HG02763 (cell line): Measurements from ENCODE around the gene DISC1.
"Not testable (repeated sequence)": the region's sequence is repeated elsewhere in the genome, so short reads cannot be mapped to it uniquely, and the experiment has no call there.

ENCODE experiments used
- ATAC-seq: cut with Tn5 transposase; IDR thresholded peaks from one replicate; pipeline ENCODE4 v1.9.1; 2021; ENCODE audit warnings: mild to moderate bottlenecking, moderate library complexity; ENCODE audit not compliant: unreplicated experiment

The DISC1 gene

DNA sequence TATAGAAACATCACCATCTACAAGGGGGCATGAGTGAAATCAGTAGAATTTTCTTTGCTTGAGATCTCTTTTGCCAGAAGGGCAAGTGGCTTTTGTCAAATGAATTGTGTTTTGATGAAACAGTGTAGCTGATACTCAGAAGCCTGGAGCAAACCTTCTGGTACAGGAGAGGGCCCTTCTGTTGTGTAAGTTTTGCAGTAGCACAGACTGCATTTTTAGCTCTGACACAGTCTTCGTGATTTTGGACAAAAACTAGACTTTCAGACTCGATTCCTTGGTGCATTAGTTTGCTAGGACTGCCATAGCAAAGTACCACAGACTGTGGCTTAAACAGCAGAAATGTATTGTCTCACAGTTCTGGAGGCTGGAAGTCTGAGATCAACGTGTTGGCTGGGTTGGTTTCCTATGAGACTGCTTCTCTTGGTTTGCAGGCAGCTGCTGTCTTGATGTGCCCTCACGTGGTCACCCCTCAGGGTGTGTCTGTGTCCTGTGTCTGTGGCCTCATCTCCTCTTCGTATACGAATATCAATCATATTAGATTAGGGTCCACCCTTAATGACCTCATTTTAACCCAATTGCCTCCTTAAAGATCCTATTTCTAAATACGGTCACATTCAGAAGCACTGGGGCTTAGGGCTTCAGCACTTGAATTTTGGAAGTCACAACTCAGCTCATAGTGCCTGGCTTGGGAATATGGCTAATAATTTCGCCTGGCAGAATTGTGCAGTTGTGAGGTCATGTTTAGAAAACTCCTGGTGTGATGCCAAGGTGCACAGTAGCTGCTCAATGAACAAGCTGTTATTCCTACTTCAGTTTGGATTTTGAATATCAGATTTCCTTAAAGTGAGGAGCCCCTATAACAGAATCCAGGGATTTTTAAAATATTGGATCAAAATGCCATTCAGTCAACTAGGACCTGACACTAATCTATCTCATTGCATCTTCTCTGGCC lies 21.2 kb upstream of the DISC1 start:
- ATAC-seq = no peak

DNA sequence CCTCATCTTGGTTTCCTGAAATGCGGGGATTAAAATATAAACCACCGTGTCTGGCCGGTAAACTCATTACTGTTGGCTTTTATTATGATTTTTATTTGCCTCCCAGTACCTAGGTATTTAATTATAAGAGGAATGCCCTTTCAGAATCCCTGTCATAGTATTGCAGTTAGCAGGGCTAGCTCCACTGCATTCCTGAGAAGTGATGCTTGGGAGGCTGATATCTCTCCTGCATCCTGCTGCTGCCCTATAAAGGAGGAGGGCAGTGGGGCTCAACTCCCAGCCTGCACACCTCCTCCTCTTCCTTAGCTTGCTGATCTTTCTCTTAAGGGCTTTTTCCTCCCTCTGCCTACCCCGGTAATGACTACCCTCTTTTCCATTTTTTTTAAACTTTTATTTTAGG lies 19.9 kb upstream of the DISC1 start:
- no peak for ATAC-seq

DNA sequence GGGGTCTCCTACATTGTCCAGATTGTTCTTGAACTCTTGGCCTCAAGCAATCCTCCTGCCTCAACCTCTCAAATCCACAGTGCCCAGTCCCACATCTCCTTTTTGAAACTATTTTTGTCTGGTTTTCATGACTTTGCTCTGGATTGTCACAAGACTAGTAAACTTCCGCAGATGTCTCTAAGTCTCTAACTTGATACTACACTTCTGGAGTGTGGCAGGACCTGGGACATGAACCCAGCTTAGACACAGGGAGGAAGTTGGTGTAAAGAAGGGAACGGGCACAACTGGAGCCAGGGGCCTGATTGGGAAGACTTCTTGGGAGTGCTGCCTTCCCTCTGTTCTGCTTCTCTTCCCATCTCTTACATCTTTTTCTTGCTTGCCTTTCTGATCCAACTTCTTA lies 16.2 kb upstream of the DISC1 start:
- no peak for ATAC-seq

DNA sequence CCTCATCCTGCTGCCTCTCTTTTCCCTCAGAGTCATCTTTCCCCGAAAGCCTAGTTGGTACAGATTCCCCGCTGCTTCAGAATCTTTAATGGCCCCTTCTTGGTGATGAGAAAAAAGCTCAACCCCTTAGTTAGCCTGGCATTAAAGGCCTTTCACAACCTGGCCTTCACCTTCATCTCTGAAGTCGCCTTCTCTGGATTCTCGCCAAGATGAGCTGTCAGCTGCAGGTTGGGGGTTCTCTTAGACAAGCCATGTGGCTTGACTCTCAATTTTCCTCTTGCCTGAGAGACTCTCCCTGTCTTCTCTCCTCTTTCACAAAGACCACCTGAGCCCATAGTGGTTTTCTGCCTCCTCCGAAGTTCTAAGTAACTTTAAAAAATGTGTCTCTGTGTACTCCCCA lies 15.5 kb upstream of the DISC1 start:
- ATAC-seq = no peak

DNA sequence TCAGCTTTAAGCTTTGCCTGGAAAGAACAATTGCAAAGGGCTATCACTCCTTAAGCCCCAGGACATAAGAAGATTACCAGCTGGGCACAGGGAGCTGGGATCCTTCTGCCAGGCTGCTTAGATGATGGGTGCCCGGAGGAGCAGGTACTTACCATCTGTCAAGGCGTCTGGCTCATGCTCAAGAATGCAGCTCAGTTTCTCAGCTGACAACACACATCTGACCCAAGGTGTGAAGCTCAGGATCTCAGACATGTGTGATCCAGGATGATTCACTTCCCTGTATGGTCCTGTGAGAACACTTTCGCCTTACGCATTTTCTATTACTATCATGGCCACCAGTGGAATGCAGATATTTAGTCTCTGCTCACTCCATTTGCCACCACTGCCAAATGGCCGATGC lies 14.7 kb upstream of the DISC1 start:
- ATAC-seq = no peak

DNA sequence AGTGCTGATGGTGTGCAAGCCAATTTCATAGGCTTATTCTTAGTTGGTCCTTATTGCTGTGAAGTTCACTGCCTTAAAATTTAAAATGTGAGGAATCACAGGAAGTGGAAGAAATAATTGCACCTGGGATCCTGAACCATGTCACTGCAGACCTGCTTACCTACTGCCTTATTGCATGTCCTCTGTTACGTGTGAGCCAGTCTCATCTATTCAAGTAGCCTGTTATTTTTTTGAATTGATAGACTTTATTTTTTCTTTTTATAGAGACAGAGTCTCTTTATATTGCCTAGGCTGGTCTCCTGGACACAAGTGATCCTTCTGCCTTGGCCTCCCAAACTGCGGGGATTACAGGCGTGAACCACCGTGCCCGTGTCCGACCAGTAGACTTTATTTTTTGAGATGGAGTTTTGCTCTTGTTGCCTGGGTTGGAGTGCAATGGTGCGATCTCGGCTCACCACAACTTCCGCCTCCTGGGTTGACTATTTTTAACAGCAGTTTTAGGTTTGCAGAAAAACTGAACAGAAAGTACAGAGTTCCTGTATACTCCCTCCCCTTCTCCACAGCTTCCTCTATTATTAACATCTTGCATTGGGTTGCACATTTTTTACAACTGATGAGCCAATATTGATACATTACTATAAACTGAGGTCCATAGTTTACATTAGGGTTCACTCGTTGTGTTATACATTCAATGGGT lies 14.0 kb upstream of the DISC1 start:
- ATAC-seq = peak; percentile 97

DNA sequence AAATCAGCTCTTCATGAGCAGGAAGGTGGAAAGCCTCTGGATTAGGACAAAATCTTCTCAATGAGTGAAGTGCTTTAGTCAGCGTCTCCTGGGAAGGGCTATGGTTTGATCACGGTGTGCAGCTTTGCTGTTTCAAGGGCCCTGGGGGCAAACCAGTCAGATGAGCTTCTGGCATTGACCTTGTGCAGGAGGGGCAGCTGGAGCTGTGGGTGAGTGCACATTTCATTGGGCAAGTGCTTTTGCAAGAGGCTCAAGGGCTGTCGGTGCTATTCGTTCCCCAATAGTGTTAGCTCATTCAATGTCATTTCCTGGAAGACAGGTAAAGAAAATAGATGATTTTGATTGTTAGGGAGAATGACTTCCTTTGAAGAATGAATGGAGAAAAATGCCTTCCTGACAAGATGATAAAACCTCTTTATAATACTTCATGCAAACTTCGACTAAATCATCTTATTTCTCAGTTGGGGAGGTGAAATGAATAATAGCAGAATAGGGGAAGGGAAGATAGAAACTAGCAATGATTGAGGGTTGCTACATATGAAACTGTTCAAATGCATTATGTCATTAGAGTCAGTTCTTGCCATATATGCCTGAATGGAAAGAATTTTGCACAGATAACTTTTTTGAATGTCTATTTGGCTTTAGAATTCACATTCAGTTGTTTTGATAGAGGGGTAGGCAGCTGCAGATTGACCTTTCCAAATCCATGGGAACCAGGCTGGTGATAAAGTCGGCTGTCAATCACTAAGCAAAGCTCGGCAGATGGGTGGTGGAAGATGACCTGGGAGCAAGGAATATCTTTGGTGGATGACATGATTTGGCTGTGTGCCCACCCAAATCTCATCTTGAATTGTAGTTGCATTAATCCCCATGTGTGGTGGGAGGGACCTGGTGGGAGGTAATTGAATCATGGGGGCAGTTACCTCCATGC lies 12.9 kb upstream of the DISC1 start:
- no peak for ATAC-seq

DNA sequence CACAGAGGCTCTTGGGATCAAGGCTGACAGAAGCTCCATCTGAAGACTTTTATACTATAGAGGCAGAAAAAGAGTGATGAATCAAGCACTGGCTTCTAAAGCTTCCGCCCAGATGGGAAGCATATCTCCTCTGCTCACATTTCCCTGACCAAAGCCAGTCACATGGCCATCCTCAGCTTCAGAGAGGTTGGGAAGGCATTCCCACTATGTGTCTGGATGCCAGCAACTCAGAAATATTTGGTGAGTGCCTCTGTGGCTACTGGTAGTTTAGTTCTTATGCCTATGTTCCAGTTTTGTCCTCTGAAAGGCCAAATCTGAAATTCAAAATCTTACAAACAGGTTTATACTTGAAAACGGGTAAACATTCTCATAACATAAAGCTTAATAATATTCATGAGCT lies 9.9 kb upstream of the DISC1 start:
- ATAC-seq = no peak

DNA sequence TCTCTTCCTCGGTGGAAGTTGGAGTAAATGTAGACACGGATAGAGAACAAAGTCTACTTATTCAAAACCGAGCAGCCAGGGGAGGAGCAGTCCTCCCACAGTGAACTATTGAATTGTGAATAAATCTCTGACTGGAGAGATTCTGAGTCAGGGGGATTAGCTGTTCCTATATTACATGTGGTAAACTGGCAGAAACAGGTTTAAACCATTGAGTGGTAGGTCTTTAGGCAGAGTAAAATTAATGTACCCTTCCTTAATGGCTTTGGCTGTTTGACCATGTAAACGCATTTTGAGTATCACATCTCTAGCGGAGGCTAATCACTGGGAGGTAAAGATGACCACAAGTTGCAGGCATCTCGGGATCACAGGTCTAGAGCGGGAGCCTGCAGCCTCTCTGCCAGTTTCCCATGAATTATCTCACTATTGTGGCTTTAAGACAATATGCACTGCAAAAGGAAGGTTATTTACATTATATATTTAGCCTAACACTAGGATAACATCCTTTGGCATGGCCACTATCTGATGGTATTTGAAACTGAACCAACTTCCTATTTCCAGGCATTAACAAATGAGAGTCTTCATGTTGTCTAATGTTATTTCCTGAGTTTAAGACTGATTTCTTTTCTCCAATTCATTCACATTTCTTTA lies 7.9 kb upstream of the DISC1 start:
- no peak for ATAC-seq

DNA sequence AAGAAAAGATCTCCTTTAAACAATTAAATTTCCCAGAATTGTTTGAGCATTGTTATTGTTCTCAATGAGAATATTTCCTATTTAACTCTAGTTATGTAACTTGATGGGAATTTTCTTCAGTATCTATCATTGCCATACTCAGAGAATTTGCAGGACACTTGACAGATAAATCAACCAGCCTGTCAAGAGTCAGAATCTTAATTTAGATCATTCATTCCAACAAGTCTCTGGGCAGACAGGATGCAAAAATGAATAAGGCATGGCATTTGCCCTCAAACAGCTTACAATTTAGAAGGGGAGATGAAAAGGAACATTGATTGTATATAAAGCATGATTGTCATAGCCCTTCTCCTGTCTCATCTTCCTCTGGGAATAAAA lies 7.3 kb upstream of the DISC1 start:
- ATAC-seq = no peak

DNA sequence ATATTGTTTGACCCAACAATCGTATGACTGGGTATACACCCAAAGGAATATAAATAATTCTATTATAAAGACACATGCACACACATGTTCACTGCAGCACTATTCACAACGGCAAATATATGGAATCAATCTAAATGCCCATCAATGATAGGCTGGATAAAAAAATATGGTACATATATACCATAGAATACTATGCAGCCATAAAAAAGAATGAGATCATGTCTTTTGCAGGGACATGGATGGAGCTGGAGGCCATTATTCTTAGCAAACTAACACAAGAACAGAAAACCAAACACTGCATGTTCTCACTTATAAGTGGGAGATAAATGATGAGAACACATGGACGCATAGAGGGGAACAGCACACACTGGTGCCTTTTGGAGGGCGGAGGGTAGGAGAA lies 1.5 kb upstream of the DISC1 start:
- not testable (repeated sequence) for ATAC-seq

DNA sequence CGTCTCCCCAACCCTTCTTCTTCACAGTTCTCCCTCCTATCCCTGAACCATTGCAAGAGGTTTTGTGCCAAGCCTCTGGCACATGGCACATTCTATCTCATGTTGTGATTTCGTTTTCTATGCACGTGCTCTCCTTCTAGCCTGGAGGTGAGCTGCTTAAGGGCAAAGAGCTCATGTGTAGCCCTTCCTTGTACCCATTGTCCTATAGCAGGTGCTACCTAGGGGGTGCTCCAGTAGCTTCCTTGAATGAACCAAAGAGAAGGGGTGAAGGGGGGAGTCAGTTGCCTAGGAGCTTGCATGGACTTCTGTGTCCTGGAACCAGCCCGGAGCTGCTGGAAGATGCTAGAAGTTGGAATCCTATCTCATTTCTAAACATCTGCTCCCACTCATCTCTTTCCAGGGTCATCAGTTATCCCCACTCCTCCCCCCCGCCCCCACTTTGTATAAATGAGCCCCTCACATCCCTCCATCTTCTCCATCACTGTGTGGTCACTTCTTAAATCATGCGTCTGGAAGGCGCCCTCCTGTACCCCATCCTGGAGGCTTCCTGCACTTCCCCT lies 535 bp upstream of the DISC1 start:
- ATAC-seq = no peak

DNA sequence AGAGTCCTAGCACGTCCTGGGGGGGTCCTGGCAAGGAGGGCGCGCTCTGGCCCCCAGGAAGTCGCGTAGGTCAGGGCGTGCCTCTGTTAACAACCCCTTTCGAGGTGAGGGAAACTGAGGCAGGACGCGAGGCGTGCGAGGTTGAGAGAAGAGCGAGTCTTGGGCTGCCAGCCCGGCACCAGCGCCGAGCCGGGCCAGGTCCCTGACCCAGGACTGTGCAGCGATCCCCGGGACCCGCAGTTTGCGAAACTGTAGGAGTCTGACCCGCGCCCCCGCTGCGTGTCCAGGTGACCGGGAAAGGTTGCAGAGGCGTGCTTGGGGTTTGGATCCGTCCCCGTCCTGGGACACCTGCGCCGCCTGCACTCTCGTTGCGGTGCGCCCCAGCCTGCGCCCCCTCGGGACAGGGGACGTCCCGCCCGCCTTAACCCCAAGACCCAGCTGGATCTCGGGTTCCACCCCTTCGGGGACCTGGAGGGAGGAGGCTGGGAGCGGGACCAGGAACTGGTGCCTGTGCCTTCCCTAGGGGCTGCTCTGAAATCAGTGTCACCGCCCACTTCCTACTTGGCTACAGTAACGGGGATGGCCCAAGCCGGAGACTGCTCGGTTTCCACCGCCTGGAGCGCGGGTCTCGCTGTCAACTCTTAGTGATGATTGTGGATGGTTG lies 493 bp downstream of the DISC1 start:
- ATAC-seq = no peak

DNA sequence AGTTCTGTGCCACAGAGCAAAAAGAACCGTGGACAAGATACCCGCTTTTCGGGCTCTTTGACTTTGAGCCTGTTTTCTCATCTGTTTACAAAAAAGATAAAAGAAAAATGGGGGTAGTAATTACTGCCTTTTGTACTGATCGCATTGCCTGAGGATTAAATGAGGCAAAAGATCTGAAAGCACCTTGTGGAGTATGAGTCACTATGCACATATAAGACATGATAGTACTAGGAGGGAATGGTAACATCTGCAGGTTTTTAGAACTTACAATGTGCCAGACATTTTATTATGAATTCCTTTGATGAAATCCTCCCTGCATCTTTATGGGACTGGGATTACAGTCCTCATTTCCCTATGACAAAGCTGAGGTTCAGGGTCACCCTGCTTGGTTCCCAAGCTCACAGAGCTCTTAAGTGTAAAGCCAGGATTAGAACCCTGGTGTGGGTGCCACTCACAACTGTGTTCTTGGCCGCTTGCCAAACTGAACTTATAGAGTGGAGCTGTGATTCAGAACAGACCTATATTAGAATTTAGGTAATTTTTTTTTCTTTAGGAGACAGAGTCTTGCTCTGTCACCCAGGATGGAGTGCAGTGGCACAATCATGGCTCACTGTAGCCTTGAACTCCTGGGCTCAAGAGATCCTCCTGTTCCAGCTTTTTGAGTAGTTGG lies 1.8 kb downstream of the DISC1 start:
- ATAC-seq = no peak

DNA sequence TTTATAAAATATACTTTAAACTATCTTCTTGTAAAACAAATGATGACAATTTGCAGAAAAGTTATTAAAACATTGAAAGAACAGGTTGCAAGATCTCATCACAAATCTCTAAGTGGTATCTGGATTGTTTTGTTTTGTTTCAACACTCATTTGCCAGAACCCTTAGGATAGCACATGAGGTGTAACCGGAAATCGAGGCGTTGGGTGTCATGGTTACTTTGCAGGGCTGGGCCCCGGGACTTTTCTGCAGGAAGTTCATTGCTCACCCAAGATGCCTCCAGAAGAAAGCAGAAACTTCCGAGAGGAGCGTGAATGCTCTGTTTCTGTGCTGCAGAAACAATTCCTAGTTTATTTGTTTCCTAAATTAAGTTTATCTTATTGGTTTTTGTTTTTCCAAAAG lies 2.5 kb downstream of the DISC1 start:
- ATAC-seq = no peak

DNA sequence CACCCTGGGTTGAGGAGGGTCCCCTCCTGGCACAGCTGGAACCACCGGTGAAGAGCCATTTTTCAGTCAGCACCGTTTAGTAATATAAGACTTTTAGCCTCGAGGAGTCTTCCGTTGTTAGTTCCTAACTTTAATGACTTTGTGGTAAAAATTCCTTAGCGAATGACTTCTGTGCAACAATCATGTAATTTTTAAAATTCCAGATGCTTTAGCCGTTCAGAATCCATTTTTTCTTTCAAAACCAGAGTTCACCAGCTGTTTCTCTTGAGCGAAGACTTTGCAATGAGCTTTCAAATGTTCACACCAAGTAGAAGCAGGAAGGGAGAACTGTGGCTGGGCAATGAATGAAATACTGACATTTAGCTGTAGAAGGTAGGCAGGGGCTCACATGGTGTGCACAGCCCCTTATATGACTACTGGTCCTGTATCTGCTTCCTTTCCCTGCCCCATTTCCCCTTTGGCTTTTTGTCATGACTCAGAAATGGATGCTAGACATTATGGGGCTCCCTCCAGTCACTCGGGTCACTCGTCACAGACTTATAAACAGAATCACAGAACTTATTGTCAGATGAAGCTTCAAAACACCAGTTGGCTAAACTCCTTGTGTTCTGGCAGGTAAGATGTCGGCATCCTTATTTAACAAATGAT lies 4.1 kb downstream of the DISC1 start:
- ATAC-seq = no peak

DNA sequence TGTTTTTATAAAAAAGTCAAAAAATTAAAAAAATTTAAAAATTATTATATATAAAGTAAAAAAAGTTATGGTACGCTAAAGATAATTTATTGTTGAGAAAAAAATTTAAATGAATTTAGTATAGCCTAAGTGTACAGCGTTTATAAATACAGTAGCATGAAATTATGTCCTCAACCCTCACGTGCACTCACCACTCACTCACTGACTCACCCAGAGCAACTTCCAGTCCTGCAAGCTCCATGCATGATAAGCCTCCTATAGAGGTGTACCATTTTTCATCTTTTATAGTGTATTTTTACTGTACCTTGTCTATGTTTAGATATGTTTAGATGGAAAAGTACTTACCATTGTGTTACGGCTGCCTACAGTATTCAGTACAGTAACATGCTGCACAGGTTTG lies 5.1 kb downstream of the DISC1 start:
- no peak for ATAC-seq

DNA sequence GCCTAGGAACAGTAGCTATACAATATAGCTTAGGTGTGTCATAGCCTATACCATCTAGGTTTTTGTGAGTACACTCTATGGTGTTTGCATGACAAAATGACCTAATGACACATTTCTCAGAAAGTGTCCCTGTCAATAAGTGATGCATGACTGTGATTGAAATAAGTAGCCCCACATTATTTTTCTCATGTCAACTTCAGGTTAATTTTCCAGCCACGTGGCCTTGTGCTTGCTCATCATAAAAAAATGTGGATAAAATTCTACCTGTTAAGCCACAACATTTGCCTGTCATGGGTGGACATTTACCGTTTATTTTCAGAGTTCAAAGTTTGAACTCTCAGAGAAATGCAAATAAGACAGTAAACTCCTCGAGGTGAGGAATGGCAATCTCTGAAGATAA lies 5.5 kb downstream of the DISC1 start:
- no peak for ATAC-seq
